Neural progenitor cell (in vitro differentiated cells): ENCODE measurements around the gene GPR26. TPM values are rescaled to one million over a fixed set of nuclear protein-coding genes. Genes with fewer than 3 reads are reported as not detected.
"Not testable (repeated sequence)": the region's sequence is repeated elsewhere in the genome, so short reads cannot be mapped to it uniquely, and the experiment has no call there.

ENCODE experiments used
- DNase-seq: peaks from one replicate; pipeline ENCODE4 v3.0.0-alpha.2; 2016; ENCODE audit warnings: low spot score
- H2AFZ ChIP-seq: fragments of 200-600 bp; sonication (generic); replicated peaks from 2 replicates; pipeline ENCODE4 v1.6.1; 2016; ENCODE audit warnings: antibody characterized with exemption
- H3F3A ChIP-seq: fragments of 200-600 bp; sonication (generic); 2 replicates; pipeline ENCODE4 v1.6.1; 2016; ENCODE audit warnings: antibody characterized with exemption, low read depth
- H3K27ac ChIP-seq: fragments of 200-600 bp; sonication (generic); 2 replicates; pipeline ENCODE4 v1.5.1; 2016; ENCODE audit warnings: mild to moderate bottlenecking
- H3K27me3 ChIP-seq: fragments of 200-600 bp; sonication (generic); 2 replicates; pipeline ENCODE4 v1.6.1; 2016; ENCODE audit warnings: mild to moderate bottlenecking, moderate library complexity
- H3K36me3 ChIP-seq: fragments of 200-600 bp; sonication (generic); 2 replicates; pipeline ENCODE4 v1.5.1; 2016
- H3K4me1 ChIP-seq: fragments of 200-600 bp; sonication (generic); 2 replicates; pipeline ENCODE4 v1.6.1; 2016; ENCODE audit warnings: mixed run types
- H3K4me2 ChIP-seq: fragments of 200-600 bp; sonication (generic); 2 replicates; pipeline ENCODE4 v1.6.1; 2016
- H3K4me3 ChIP-seq: fragments of 200-600 bp; sonication (generic); 2 replicates; pipeline ENCODE4 v1.5.1; 2016
- H3K79me2 ChIP-seq: fragments of 200-600 bp; sonication (generic); 2 replicates; pipeline ENCODE4 v1.6.1; 2016; ENCODE audit warnings: low read depth
- H3K9ac ChIP-seq: fragments of 200-600 bp; sonication (generic); 2 replicates; pipeline ENCODE4 v1.6.1; 2016
- H3K9me3 ChIP-seq: fragments of 200-600 bp; sonication (generic); 2 replicates; pipeline ENCODE4 v1.5.1; 2016; ENCODE audit warnings: low read depth
- H4K20me1 ChIP-seq: fragments of 200-600 bp; sonication (generic); 2 replicates; pipeline ENCODE4 v1.6.1; 2016; ENCODE audit warnings: low read depth
- H3K27ac Mint-ChIP-seq: 3 replicates; pipeline ENCODE4 v1.8.0; 2021; ENCODE audit warnings: mixed read lengths
- H3K27me3 Mint-ChIP-seq: 2 replicates; pipeline ENCODE4 v1.8.0; 2022; ENCODE audit warnings: low read depth, mild to moderate bottlenecking, inconsistent platforms, moderate library complexity, mixed read lengths; ENCODE audit not compliant: insufficient read depth
- H3K36me3 Mint-ChIP-seq: 3 replicates; pipeline ENCODE4 v1.8.0; 2021; ENCODE audit warnings: mixed read lengths
- H3K4me1 Mint-ChIP-seq: 3 replicates; pipeline ENCODE4 v1.8.0; 2021; ENCODE audit warnings: mixed read lengths
- H3K4me3 Mint-ChIP-seq: 3 replicates; pipeline ENCODE4 v1.8.0; 2021; ENCODE audit warnings: mild to moderate bottlenecking, moderate library complexity, mixed read lengths
- H3K9me3 Mint-ChIP-seq: 3 replicates; pipeline ENCODE4 v1.8.0; 2020; ENCODE audit warnings: mixed read lengths
- CTCF ChIP-seq: fragments of 200-600 bp; sonication (generic); IDR thresholded peaks from 2 replicates; pipeline ENCODE4 v1.5.1; 2017; ENCODE audit warnings: antibody characterized with exemption, mild to moderate bottlenecking
- EZH2 ChIP-seq: fragments of 200-600 bp; sonication (generic); IDR thresholded peaks from 2 replicates; pipeline ENCODE4 v1.6.1; 2017; ENCODE audit warnings: antibody characterized with exemption, mild to moderate bottlenecking, moderate library complexity
- EZH2phosphoT487 ChIP-seq: fragments of 200-600 bp; sonication (generic); IDR thresholded peaks from 2 replicates; pipeline ENCODE4 v1.6.1; 2017; ENCODE audit warnings: antibody characterized with exemption
- total RNA-seq: library from RNA; depleted of rRNA; stranded (reverse); fragments of >200 nt; gene quantifications from 2 replicates; pipeline ENCODE4 v1.2.3, GENCODE V29; 2015; ENCODE audit warnings: low replicate concordance

The GPR26 gene
- total RNA-seq, 1 donor from 2014 or later = not detected

DNA sequence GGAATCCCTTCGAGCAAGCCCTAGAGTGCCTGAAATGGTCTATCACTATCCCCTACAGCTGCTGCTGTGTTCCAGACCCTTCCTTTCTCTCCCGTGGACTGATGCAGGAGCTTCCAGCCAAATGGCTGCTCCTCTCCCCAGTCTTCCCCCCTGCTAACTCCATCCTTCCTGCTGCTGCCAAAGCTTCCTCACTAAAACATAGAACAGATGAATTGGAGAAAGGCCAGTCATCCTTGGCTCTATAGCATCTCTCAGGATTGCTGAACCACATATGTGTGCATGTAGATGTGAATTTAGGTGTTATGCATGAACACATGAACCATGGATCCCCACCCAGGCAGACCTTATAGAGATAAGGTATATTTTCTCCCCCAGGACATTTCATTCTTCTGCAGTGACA lies 60.7 kb downstream of the GPR26 start:
- Histone ChIP-seq H3K27ac (no peak overlapping the region), H3K9me3 (peaks cover 6% of the 10 kb centered on the region), H3K4me1 (peaks cover 21% of the 10 kb centered on the region), H3K4me2 (no peak overlapping the region), H2AFZ (no peak overlapping the region), H4K20me1 (no peaks in the 10 kb centered on the region), H3K79me2 (no peaks in the 10 kb centered on the region), H3K4me3 (no peak overlapping the region), H3F3A (peaks cover 16% of the 10 kb centered on the region), H3K27me3 (no peaks in the 10 kb centered on the region), H3K36me3 (no peaks in the 10 kb centered on the region), H3K9ac (no peak overlapping the region)
- H3K4me3 Mint-ChIP-seq = no peak overlapping the region
- no peak overlapping the region for H3K27ac Mint-ChIP-seq
- H3K4me1 Mint-ChIP-seq = peaks cover 8% of the 10 kb centered on the region
- TF ChIP-seq CTCF = no peak
- no peak for TF ChIP-seq EZH2
- no peak for TF ChIP-seq EZH2phosphoT487
- no peak for DNase-seq
- no peaks in the 10 kb centered on the region for H3K36me3 Mint-ChIP-seq
- H3K9me3 Mint-ChIP-seq = no peaks in the 10 kb centered on the region
- H3K27me3 Mint-ChIP-seq = peaks cover 14% of the 10 kb centered on the region

GRCh38 chr10:123729523-123729922 lies 63.4 kb downstream of the GPR26 start:
- no peaks in the 10 kb centered on the region for H3K9me3 Mint-ChIP-seq

DNA sequence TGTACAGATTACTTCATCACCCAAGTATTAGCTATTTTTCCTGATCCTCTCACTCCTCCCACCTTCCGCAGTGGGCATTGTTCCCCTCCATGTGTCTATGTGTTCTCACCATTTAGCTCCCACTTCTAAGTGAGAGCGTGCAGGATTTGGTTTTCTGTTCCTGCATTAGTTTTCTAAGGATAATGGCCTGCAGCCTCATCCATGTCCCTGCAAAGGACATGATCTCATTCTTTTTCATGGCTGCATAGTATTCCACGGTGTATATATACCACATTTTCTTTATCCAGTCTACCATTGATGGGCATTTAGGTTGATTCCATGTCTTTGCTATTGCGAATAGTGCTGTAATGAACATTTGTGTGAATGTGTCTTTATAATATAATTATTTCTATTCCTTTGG lies 70.8 kb downstream of the GPR26 start:
- not testable (repeated sequence) for H3K9me3 ChIP-seq, H3K27ac Mint-ChIP-seq, H3K36me3 Mint-ChIP-seq

More at GRCh38 chr10:123729523-123729922, 63.4 kb downstream of the GPR26 start:
- Histone ChIP-seq H3K79me2 (no peaks in the 10 kb centered on the region), H2AFZ (no peak overlapping the region), H4K20me1 (no peaks in the 10 kb centered on the region), H3K27me3 (no peaks in the 10 kb centered on the region), H3K4me1 (peaks cover 21% of the 10 kb centered on the region), H3K4me2 (no peak overlapping the region), H3K9me3 (peaks cover 6% of the 10 kb centered on the region), H3K36me3 (no peaks in the 10 kb centered on the region), H3K9ac (no peak overlapping the region), H3K27ac (no peak overlapping the region), H3F3A (peaks cover 16% of the 10 kb centered on the region), H3K4me3 (no peak overlapping the region)
- peaks cover 14% of the 10 kb centered on the region for H3K27me3 Mint-ChIP-seq
- H3K27ac Mint-ChIP-seq = no peak overlapping the region
- peaks cover 8% of the 10 kb centered on the region for H3K4me1 Mint-ChIP-seq
- no peak for DNase-seq
- TF ChIP-seq CTCF = no peak
- H3K4me3 Mint-ChIP-seq = no peak overlapping the region
- no peaks in the 10 kb centered on the region for H3K36me3 Mint-ChIP-seq

DNA sequence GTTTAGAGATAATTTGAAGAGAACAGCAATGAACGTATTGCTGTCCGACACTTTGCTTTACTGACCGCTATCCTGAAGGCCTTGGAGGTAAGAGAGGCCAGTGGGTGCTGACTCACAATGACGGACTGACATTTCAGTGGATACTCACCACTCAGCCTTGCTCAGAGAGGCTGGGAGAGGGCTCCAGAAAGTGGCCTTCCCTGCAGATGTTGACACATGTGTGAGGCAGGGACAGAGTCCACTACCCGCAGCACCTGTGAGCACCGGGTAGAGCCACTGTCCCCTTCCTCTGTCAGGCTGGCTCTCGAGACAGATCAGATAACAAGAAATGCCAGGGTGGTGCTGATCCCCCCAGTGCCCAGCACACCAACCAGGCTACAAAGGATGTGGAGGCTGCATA lies 75.0 kb downstream of the GPR26 start:
- H3K4me1 ChIP-seq = no peaks in the 10 kb centered on the region
- TF ChIP-seq EZH2phosphoT487 = no peak
- no peak for TF ChIP-seq CTCF
- TF ChIP-seq EZH2 = no peak
- H3F3A ChIP-seq = no peaks in the 10 kb centered on the region
- DNase-seq = no peak
- H3K27me3 ChIP-seq = no peaks in the 10 kb centered on the region
- no peak overlapping the region for H3K27ac Mint-ChIP-seq
- H4K20me1 ChIP-seq = no peaks in the 10 kb centered on the region
- H3K79me2 ChIP-seq = no peaks in the 10 kb centered on the region
- H3K9ac ChIP-seq = no peak overlapping the region
- H3K36me3 Mint-ChIP-seq = no peaks in the 10 kb centered on the region
- H3K4me3 ChIP-seq = no peak overlapping the region
- H3K9me3 Mint-ChIP-seq = no peaks in the 10 kb centered on the region
- H3K36me3 ChIP-seq = no peaks in the 10 kb centered on the region
- H3K4me2 ChIP-seq = no peak overlapping the region
- H3K4me3 Mint-ChIP-seq = no peak overlapping the region
- no peak overlapping the region for H3K27ac ChIP-seq
- H3K4me1 Mint-ChIP-seq = no peaks in the 10 kb centered on the region
- H3K9me3 ChIP-seq = no peaks in the 10 kb centered on the region
- H3K27me3 Mint-ChIP-seq = peaks cover 9% of the 10 kb centered on the region
- H2AFZ ChIP-seq = no peak overlapping the region

More for the DNA sequence above, 70.8 kb downstream of the GPR26 start:
- H4K20me1 ChIP-seq, H3K27me3 ChIP-seq, H3K4me1 ChIP-seq, H3K79me2 ChIP-seq, H2AFZ ChIP-seq, DNase-seq, H3K9me3 Mint-ChIP-seq, H3K27ac ChIP-seq, H3K4me1 Mint-ChIP-seq, H3K4me3 Mint-ChIP-seq, H3K27me3 Mint-ChIP-seq, H3K4me2 ChIP-seq, H3K9ac ChIP-seq, H3K4me3 ChIP-seq, H3F3A ChIP-seq, H3K36me3 ChIP-seq: not testable (repeated sequence)
